Lung (tissue), 12 donors: Measurements from ENCODE around the gene PACRG. TPM values are rescaled to one million over a fixed set of nuclear protein-coding genes. Genes with fewer than 3 reads are reported as not detected.

Experiments used
- ATAC-seq: fragments of 200-7000 bp; cut with Tn5 transposase; one replicate; pipeline ENCODE4 v1.9.1; 2020; ENCODE audit warnings: moderate number of reproducible peaks; ENCODE audit not compliant: insufficient read depth, low FRiP score
- DNase-seq, 3 donors: peaks; one replicate each; pipeline ENCODE4 v3.0.0-alpha.2; 2013 to 2017
- H3K27ac ChIP-seq, 2 donors: one replicate each; pipeline ENCODE4 v1.5.1; 2013; ENCODE audit warnings: mild to moderate bottlenecking in 2 of 2, moderate library complexity in 2 of 2, control low read depth in 1 of 2, inconsistent platforms in 1 of 2, low read depth in 1 of 2, low read length in 1 of 2
- H3K27me3 ChIP-seq, 3 donors: one replicate each; pipeline ENCODE4 v1.5.1; 2013; ENCODE audit warnings: low read length in 2 of 3; ENCODE audit not compliant: control insufficient read depth in 3 of 3, insufficient read depth in 3 of 3
- H3K36me3 ChIP-seq, 4 donors: one replicate each; pipeline ENCODE4 v1.5.1; 2013; ENCODE audit warnings: low read length in 4 of 4, mild to moderate bottlenecking in 1 of 4, moderate library complexity in 1 of 4; ENCODE audit not compliant: control insufficient read depth in 4 of 4, insufficient read depth in 4 of 4
- H3K4me1 ChIP-seq, 5 donors: one replicate each; pipeline ENCODE4 v1.5.1; 2013; ENCODE audit warnings: low read length in 5 of 5, mild to moderate bottlenecking in 2 of 5, moderate library complexity in 1 of 5; ENCODE audit not compliant: control insufficient read depth in 5 of 5, insufficient read depth in 5 of 5
- H3K4me3 ChIP-seq: one replicate; pipeline ENCODE4 v1.5.1; 2013; ENCODE audit warnings: mild to moderate bottlenecking, control low read depth, moderate library complexity
- H3K9ac ChIP-seq, 2 donors: one replicate each; pipeline ENCODE4 v1.5.1; 2013; ENCODE audit warnings: low read length in 2 of 2, control low read depth in 1 of 2; ENCODE audit not compliant: insufficient read depth in 1 of 2
- H3K9me3 ChIP-seq, 4 donors: one replicate each; pipeline ENCODE4 v1.5.1; 2013; ENCODE audit warnings: low read length in 3 of 4, mild to moderate bottlenecking in 1 of 4, moderate library complexity in 1 of 4; ENCODE audit not compliant: control insufficient read depth in 4 of 4, insufficient read depth in 3 of 4
- WGBS, 2 donors: extraction: QIAGEN DNeasy Blood & Tissue Kit; methylation state at CpG; one replicate each; pipeline ENCODE4 v1.1.7; 2013; 5-methylcytosine and 5-hydroxymethylcytosine counted together
- polyA plus RNA-seq, 2 donors: library from polyadenylated mRNA; stranded (reverse); fragments of 200-250 nt; gene quantifications; one replicate each; pipeline ENCODE4 v1.2.1, GENCODE V29; 2013
- total RNA-seq, 2 donors: library from RNA; depleted of rRNA in 1 of 2; stranded (reverse); fragments of >200 nt in 1 of 2; gene quantifications; one replicate each; pipeline ENCODE4 v1.2.1, GENCODE V29; 2014 to 2021
- TF ChIP-seq, protein P1 (sequence below): IDR thresholded peaks from 2 replicates; pipeline ENCODE4 v1.5.1; 2012; ENCODE audit warnings: mild to moderate bottlenecking; ENCODE audit errors: control extremely low read depth, extremely low read depth
- donor health status: control.
- donor health status: control.
- donor health status: Bipolar disorder and iron deficiency.
- donor health status: healthy.
- donor health status: DM: yes; HTN: yes; CAD: no.

The PACRG gene
- total and polyA plus RNA-seq, 4 donors, result 3.8 to 26.6 (median 7.4) TPM

DNA sequence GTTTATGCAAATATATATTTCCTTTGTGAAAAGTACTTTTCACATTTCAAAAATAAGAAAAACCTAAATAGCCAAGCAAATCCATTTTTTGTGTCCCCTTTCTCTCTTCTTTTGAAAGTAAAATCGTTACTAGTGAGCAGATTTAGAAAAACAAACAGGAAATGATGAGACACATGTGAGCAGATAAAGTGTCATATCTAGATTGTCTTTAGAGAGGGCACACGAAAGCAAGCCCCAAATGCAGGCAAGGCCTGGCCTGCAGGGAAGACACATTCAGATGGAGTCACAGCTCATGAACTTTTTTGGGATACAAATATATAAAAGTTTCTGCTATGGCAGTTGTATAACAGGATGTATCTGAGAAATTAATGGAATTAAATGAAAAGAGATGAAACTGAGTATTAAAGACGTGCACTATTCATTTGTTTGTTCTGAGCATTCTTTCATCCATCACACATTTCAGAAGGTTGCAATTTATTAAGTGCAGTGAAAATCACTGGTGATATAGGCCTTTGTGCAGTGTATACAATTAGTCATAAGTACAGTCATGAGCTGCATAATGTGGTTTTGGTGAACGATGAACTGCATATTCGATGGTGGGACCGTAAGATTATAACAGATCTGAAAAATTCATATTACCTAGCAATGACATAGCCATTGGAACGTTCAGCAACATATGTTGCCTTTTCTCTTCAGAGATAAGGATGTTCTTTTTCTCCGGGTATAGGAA, 101.4 kb downstream of the PACRG start:
- H3K36me3 ChIP-seq, result no peaks in the 10 kb centered on the region
- H3K4me1 ChIP-seq, result no peaks in the 10 kb centered on the region
- DNase-seq (no peak), ATAC-seq (no peak)
- TF ChIP-seq, protein P1, sequence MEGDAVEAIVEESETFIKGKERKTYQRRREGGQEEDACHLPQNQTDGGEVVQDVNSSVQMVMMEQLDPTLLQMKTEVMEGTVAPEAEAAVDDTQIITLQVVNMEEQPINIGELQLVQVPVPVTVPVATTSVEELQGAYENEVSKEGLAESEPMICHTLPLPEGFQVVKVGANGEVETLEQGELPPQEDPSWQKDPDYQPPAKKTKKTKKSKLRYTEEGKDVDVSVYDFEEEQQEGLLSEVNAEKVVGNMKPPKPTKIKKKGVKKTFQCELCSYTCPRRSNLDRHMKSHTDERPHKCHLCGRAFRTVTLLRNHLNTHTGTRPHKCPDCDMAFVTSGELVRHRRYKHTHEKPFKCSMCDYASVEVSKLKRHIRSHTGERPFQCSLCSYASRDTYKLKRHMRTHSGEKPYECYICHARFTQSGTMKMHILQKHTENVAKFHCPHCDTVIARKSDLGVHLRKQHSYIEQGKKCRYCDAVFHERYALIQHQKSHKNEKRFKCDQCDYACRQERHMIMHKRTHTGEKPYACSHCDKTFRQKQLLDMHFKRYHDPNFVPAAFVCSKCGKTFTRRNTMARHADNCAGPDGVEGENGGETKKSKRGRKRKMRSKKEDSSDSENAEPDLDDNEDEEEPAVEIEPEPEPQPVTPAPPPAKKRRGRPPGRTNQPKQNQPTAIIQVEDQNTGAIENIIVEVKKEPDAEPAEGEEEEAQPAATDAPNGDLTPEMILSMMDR, result no peak
- no peaks in the 10 kb centered on the region for H3K27me3 ChIP-seq
- H3K9me3 ChIP-seq, result peaks cover 0 to 3% (median 0%) of the 10 kb centered on the region in 4 donors
- no peak overlapping the region for H3K4me3 ChIP-seq
- no peak overlapping the region for H3K9ac ChIP-seq
- H3K27ac ChIP-seq, result no peak overlapping the region
- 75 to 83% methylated on average over 8 of the region's 8 CpGs for WGBS, 2 donors

DNA sequence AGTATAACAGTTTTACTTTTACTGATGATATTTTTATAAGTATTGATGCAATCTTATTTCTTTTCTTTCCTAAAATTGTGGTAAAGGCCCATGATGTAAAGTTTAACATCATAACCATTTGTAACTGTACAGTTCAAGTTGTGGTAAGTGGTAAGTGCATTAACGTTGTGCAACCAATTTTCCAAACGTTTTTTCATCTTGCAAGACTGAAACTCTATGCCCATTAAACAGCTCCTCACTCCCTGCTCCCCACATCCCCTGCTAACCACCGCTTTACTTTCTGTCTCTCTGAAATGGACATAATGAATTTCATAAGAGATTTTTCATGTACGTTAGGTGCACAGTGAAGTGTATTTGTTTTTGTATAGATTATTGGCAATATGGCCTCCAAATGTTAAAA, 106.0 kb downstream of the PACRG start:
- Histone ChIP-seq H3K27ac (no peak overlapping the region), H3K4me3 (no peak overlapping the region), H3K27me3 (no peaks in the 10 kb centered on the region), H3K9ac (no peak overlapping the region), H3K36me3 (no peaks in the 10 kb centered on the region), H3K9me3 (peaks cover 0 to 3% (median under 1%) of the 10 kb centered on the region in 4 donors), H3K4me1 (no peaks in the 10 kb centered on the region)
- DNase-seq (no peak), ATAC-seq (no peak)
- TF ChIP-seq, protein P1, result no peak
- WGBS, 2 donors, result 81 to 82% methylated on average over 4 of the region's 4 CpGs

DNA sequence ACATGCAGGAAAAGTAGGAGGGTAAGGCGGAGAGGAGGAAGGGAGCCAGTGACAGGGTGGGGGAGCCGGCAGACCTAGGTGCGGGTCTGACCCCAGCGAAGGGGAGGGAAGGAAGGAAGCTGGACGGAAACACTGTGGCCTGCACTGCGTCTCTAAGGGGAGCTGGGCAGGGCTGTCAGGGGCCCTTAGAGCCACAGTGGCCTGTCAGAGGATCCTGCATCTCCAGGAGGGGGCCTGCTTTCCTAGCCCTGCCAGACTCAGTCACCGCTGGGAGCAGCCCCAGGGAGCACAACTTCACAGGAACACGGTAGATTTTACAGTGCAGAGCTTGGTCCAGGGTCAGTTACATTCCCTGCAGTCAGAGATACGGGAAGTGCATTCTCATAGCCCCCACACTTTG, 118.2 kb downstream of the PACRG start:
- no peak overlapping the region for H3K9ac ChIP-seq
- 56 to 69% methylated on average over 9 of the region's 9 CpGs for WGBS, 2 donors
- ATAC-seq (no peak), DNase-seq (no peak)
- no peaks in the 10 kb centered on the region for H3K27me3 ChIP-seq
- H3K9me3 ChIP-seq, result no peaks in the 10 kb centered on the region
- no peaks in the 10 kb centered on the region for H3K4me1 ChIP-seq
- no peaks in the 10 kb centered on the region for H3K36me3 ChIP-seq
- TF ChIP-seq, protein P1, result no peak
- H3K4me3 ChIP-seq, result no peak overlapping the region
- H3K27ac ChIP-seq, result no peak overlapping the region

DNA sequence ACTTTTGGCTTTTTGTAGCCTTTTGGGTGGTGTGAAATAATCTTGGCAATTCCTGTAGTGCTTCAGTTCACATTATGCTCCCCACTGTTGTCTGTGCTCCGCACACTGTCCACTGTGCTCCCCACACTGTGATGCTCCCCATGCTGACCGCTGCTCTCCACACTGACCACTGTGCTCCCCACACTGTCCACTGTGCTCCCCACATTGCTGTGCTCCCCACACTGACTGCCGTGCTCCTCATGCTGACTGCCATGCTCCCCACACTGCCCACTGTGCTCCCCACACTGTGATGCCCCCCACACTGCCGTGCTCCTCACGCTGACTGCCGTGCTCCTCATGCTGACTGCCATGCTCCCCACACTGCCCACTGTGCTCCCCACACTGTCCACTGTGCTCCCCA, 118.9 kb downstream of the PACRG start:
- Histone ChIP-seq H3K27ac (no peak overlapping the region), H3K36me3 (no peaks in the 10 kb centered on the region), H3K4me3 (no peak overlapping the region), H3K27me3 (no peaks in the 10 kb centered on the region), H3K9me3 (no peaks in the 10 kb centered on the region), H3K9ac (no peak overlapping the region), H3K4me1 (no peaks in the 10 kb centered on the region)
- WGBS, 2 donors, result 97% methylated on average over 6 of the region's 6 CpGs
- DNase-seq, result no peak
- ATAC-seq, result no peak
- TF ChIP-seq, protein P1, result no peak
